Esophagus squamous epithelium (tissue), 4 donors: ENCODE measurements around the gene PSG1.
"Not testable (repeated sequence)": the region's sequence is repeated elsewhere in the genome, so short reads cannot be mapped to it uniquely, and the experiment has no call there.

Experiments used
- CTCF ChIP-seq, 6 experiments: fragments of 450-650 bp in 4 of 6; fragments of 200-600 bp in 2 of 6; sonication (generic) in 2 of 6; IDR thresholded peaks; one replicate each; pipeline ENCODE4 v1.5.1; 2016 to 2019; ENCODE audit warnings: antibody characterized with exemption in 6 of 6, mild to moderate bottlenecking in 4 of 6, moderate library complexity in 4 of 6
- POLR2A ChIP-seq, 4 donors: fragments of 450-650 bp; IDR thresholded peaks; one replicate each; pipeline ENCODE4 v1.6.1; 2017; ENCODE audit warnings: antibody characterized with exemption in 4 of 4, mild to moderate bottlenecking in 4 of 4, moderate library complexity in 3 of 4

- not testable (repeated sequence) for TF ChIP-seq CTCF, POLR2A (IDR thresholded peaks at IDR 0.05)
Measured at GRCh38 chr19:42920971-42921370, 41.5 kb upstream of the PSG1 start.
